HepG2 (cell line): ENCODE data around the gene ASPRV1. TPM values are rescaled to one million over a fixed set of nuclear protein-coding genes. Genes with fewer than 3 reads are reported as not detected.

Experiments used
- ARID4A ChIP-seq: sonication (generic); formaldehyde crosslinking; IDR thresholded peaks from 2 replicates; pipeline ENCODE4 v1.5.0; 2020; ENCODE audit warnings: mild to moderate bottlenecking, missing genetic modification reagents, borderline replicate concordance
- SALL1 ChIP-seq: sonication (generic); formaldehyde crosslinking; IDR thresholded peaks from 2 replicates; pipeline ENCODE4 v1.8.0; 2022; ENCODE audit warnings: mild to moderate bottlenecking, missing genetic modification reagents
- SMAD9 ChIP-seq: sonication (generic); formaldehyde crosslinking; IDR thresholded peaks from 2 replicates; pipeline ENCODE4 v1.5.1; 2020; ENCODE audit warnings: mild to moderate bottlenecking, missing genetic modification reagents
- SMARCC2 ChIP-seq: fragments of 450-650 bp; IDR thresholded peaks from 2 replicates; pipeline ENCODE4 v1.6.1; 2017; ENCODE audit warnings: antibody characterized with exemption, mild to moderate bottlenecking
- TGIF2 ChIP-seq: IDR thresholded peaks from 2 replicates; pipeline ENCODE4 v1.6.1; 2016; ENCODE audit warnings: control low read depth, missing compliant biosample characterization
- ZFY ChIP-seq: sonication (generic); formaldehyde crosslinking; IDR thresholded peaks from 2 replicates; pipeline ENCODE4 v1.4.0; 2020; ENCODE audit warnings: missing genetic modification reagents
- ZNF263 ChIP-seq: sonication (generic); formaldehyde crosslinking; IDR thresholded peaks from 2 replicates; pipeline ENCODE4 v1.4.0; 2020; ENCODE audit warnings: missing genetic modification reagents
- ZNF280B ChIP-seq: sonication (generic); formaldehyde crosslinking; IDR thresholded peaks from 2 replicates; pipeline ENCODE4 v1.5.0; 2020; ENCODE audit warnings: missing genetic modification reagents, mild to moderate bottlenecking, borderline replicate concordance
- ZNF558 ChIP-seq: sonication (generic); formaldehyde crosslinking; IDR thresholded peaks from 2 replicates; pipeline ENCODE4 v1.9.0; 2022; ENCODE audit warnings: mild to moderate bottlenecking, missing genetic modification reagents, borderline replicate concordance
- ZSCAN9 ChIP-seq: IDR thresholded peaks from 2 replicates; pipeline ENCODE4 v1.6.1; 2016; ENCODE audit warnings: borderline replicate concordance
- polyA plus RNA-seq, 8 experiments: library from polyadenylated mRNA; depleted of rRNA in 3 of 8; stranded (reverse) in 7 of 8; unstranded in 1 of 8; fragments of >200 nt; fragmentation: Illumina TruSeq in 4 of 8; extraction: Trizol in 4 of 8; gene quantifications; 2 replicates each; pipeline versions ENCODE4 v1.2.1 to v1.2.3, GENCODE V29; 2011 to 2016; ENCODE audit warnings: low read depth in 4 of 8, missing spikeins in 1 of 8, mixed read lengths in 1 of 8; ENCODE audit not compliant: insufficient read depth in 1 of 8
- total RNA-seq, 5 experiments: library from RNA; depleted of rRNA; stranded (reverse); fragments of >200 nt; fragmentation: Illumina TruSeq; extraction: Trizol; gene quantifications; 2 replicates each; pipeline ENCODE4 v1.2.3, GENCODE V29; 2016; ENCODE audit warnings: low read depth in 1 of 5
- TF ChIP-seq, protein P1 (sequence below), 2 experiments: fragments of 450-650 bp in 1 of 2; sonication (generic) in 1 of 2; formaldehyde crosslinking in 1 of 2; IDR thresholded peaks; 2 replicates each; pipeline versions ENCODE4 v1.6.1 to v1.8.0; 2016 to 2022; ENCODE audit warnings: antibody characterized with exemption in 1 of 2, mild to moderate bottlenecking in 1 of 2, missing genetic modification reagents in 1 of 2
- TF ChIP-seq, protein P2 (sequence below): IDR thresholded peaks from 2 replicates; pipeline ENCODE4 v1.6.1; 2016; ENCODE audit warnings: low read depth

The ASPRV1 gene
- total and polyA plus RNA-seq, 2 of the 13 experiments (the other 11 are each of a cell fraction or from before 2014, with no cell fraction given): 0.40 to 0.48 TPM

DNA sequence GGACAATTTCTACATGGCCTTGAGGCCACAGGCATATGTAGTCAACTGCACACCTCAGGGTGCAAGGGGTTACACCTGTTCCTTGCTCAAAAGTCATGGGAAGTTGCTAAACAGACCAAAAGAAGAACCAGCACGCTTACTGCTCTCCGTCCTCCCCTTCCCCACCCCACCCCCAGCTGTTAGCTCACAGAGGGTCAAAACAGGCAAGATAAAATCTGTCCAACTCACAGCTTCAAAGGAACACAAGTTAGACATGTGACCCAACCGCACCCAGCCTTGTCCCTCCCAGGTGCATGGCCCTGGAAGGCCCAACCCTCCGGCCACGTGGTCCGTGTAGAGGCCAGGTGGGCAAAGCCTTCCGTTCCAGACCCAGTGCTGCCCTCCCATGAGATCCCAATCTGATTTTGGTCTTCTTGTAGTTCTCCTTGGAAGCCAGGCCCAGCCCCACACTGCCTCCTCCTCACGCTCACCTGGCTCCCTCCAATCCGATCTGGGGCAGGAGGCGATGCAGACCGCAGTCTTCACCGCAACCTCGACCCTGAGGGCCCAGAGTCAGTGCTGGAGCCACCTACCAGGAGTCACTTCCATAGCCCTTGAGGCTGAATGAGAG lies 14.5 kb upstream of the ASPRV1 start (continued):
- TF ChIP-seq, protein P1, sequence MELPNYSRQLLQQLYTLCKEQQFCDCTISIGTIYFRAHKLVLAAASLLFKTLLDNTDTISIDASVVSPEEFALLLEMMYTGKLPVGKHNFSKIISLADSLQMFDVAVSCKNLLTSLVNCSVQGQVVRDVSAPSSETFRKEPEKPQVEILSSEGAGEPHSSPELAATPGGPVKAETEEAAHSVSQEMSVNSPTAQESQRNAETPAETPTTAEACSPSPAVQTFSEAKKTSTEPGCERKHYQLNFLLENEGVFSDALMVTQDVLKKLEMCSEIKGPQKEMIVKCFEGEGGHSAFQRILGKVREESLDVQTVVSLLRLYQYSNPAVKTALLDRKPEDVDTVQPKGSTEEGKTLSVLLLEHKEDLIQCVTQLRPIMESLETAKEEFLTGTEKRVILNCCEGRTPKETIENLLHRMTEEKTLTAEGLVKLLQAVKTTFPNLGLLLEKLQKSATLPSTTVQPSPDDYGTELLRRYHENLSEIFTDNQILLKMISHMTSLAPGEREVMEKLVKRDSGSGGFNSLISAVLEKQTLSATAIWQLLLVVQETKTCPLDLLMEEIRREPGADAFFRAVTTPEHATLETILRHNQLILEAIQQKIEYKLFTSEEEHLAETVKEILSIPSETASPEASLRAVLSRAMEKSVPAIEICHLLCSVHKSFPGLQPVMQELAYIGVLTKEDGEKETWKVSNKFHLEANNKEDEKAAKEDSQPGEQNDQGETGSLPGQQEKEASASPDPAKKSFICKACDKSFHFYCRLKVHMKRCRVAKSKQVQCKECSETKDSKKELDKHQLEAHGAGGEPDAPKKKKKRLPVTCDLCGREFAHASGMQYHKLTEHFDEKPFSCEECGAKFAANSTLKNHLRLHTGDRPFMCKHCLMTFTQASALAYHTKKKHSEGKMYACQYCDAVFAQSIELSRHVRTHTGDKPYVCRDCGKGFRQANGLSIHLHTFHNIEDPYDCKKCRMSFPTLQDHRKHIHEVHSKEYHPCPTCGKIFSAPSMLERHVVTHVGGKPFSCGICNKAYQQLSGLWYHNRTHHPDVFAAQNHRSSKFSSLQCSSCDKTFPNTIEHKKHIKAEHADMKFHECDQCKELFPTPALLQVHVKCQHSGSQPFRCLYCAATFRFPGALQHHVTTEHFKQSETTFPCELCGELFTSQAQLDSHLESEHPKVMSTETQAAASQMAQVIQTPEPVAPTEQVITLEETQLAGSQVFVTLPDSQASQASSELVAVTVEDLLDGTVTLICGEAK (IDR thresholded peaks at IDR 0.05): no peak
- TF ChIP-seq, protein P1 (CRISPR knock-in tag; IDR thresholded peaks at IDR 0.05): peak; percentile 54; the same call in 1 of the 2 replicates
- TF ChIP-seq ZNF558 (CRISPR knock-in tag): 0 out of 2 replicates have a peak, but pooled peaks have one; percentile 46
- peak; percentile 75; the same call in 1 of the 2 replicates for TF ChIP-seq TGIF2 (CRISPR knock-in tag)
- TF ChIP-seq ARID4A (CRISPR knock-in tag): peak; percentile 29
- TF ChIP-seq, protein P2, sequence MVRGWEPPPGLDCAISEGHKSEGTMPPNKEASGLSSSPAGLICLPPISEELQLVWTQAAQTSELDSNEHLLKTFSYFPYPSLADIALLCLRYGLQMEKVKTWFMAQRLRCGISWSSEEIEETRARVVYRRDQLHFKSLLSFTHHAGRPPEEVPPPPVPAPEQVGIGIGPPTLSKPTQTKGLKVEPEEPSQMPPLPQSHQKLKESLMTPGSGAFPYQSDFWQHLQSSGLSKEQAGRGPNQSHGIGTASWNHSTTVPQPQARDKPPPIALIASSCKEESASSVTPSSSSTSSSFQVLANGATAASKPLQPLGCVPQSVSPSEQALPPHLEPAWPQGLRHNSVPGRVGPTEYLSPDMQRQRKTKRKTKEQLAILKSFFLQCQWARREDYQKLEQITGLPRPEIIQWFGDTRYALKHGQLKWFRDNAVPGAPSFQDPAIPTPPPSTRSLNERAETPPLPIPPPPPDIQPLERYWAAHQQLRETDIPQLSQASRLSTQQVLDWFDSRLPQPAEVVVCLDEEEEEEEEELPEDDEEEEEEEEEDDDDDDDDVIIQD (CRISPR knock-in tag): no peak
- peak; percentile 56; the same call in 1 of the 2 replicates for TF ChIP-seq ZFY
- no peak for TF ChIP-seq SMARCC2
- peak; percentile 65; the same call in 1 of the 2 replicates for TF ChIP-seq ZNF280B (CRISPR knock-in tag)
- TF ChIP-seq SMAD9: no peak
- TF ChIP-seq ZSCAN9 (CRISPR knock-in tag): no peak
- TF ChIP-seq ZNF263 (CRISPR knock-in tag): peak; percentile 97
- TF ChIP-seq SALL1: no peak
